Stomach (tissue), 9 donors: Measurements from ENCODE around the gene DCAF11. TPM values are rescaled to one million over a fixed set of nuclear protein-coding genes. Genes with fewer than 3 reads are reported as not detected.

Experiments
- DNase-seq, 2 donors: peaks; one replicate each; pipeline versions ENCODE4 v3.0.0 to v3.0.0-alpha.2; 2013 to 2019
- H3K27ac ChIP-seq, 5 donors: fragments of 200-600 bp in 4 of 5; sonication (generic) in 4 of 5; one replicate each; pipeline ENCODE4 v1.5.1; 2013 to 2019; ENCODE audit warnings: mild to moderate bottlenecking in 1 of 5, moderate library complexity in 1 of 5
- H3K27me3 ChIP-seq, 3 donors: fragments of 200-600 bp; sonication (generic); one replicate each; pipeline ENCODE4 v1.5.1; 2017 to 2019; ENCODE audit warnings: mixed run types in 1 of 3
- H3K36me3 ChIP-seq, 4 donors: fragments of 200-600 bp; sonication (generic); 1 replicate in 3 of 4; 2 replicates in 1 of 4; pipeline ENCODE4 v1.5.1; 2016 to 2019
- H3K4me1 ChIP-seq, 4 donors: fragments of 200-600 bp; sonication (generic); one replicate each; pipeline ENCODE4 v1.5.1; 2016 to 2019
- H3K4me3 ChIP-seq, 4 donors: fragments of 200-600 bp; sonication (generic) in 3 of 4; one replicate each; pipeline ENCODE4 v1.5.1; 2016 to 2019; ENCODE audit warnings: mild to moderate bottlenecking in 1 of 4
- H3K9me3 ChIP-seq, 4 donors: fragments of 200-600 bp; sonication (generic); one replicate each; pipeline ENCODE4 v1.5.1; 2016 to 2019
- EP300 ChIP-seq: sonication (generic); formaldehyde crosslinking; IDR thresholded peaks from one replicate; pipeline ENCODE4 v1.6.1; 2017; ENCODE audit warnings: antibody characterized with exemption
- POLR2A ChIP-seq, 4 donors: fragments of 450-650 bp; IDR thresholded peaks; one replicate each; pipeline ENCODE4 v1.6.1; 2016; ENCODE audit warnings: antibody characterized with exemption in 4 of 4, control low read depth in 2 of 4, mild to moderate bottlenecking in 1 of 4, moderate library complexity in 1 of 4
- POLR2AphosphoS5 ChIP-seq, 3 donors: sonication (generic); formaldehyde crosslinking; IDR thresholded peaks; one replicate each; pipeline ENCODE4 v1.6.1; 2016; ENCODE audit warnings: antibody characterized with exemption in 3 of 3
- WGBS, 5 donors: extraction: QIAGEN DNeasy Blood & Tissue Kit in 3 of 5; methylation state at CpG; one replicate each; pipeline versions ENCODE4 v1.1.5 to v1.1.7; 2013 to 2018; 5-methylcytosine and 5-hydroxymethylcytosine counted together
- intact Hi-C: fragments of 100-400 bp; cut with DNase I; formaldehyde crosslinking; loops from one replicate; pipeline ENCODE4 v1.15.1; 2023; ENCODE audit warnings: low total_unique reads
- polyA plus RNA-seq, 3 donors: library from polyadenylated mRNA; stranded (reverse); fragments of 200-250 nt; gene quantifications; one replicate each; pipeline ENCODE4 v1.2.3, GENCODE V29; 2013
- total RNA-seq, 5 donors: library from RNA; depleted of rRNA; stranded (reverse); fragments of >200 nt; gene quantifications; one replicate each; pipeline versions ENCODE4 v1.1.0 to v1.2.3, GENCODE V29; 2014 to 2016
- TF ChIP-seq, protein P1 (sequence below), 7 experiments: fragments of 450-650 bp in 4 of 7; fragments of 200-600 bp in 3 of 7; sonication (generic) in 3 of 7; IDR thresholded peaks; one replicate each; pipeline ENCODE4 v1.5.1; 2016 to 2019; ENCODE audit warnings: antibody characterized with exemption in 7 of 7, control low read depth in 2 of 7, mild to moderate bottlenecking in 1 of 7
- donor health status: healthy with polysubstance abuse.
- donor health status: Bipolar disorder and iron deficiency.
- donor health status: healthy.

Gene DCAF11
- total and polyA plus RNA-seq, 8 donors, result 27.7 to 396 (median 65.4) TPM

GRCh38 chr14:24132061-24132685 is 17.6 kb downstream of the DCAF11 start:
- Histone ChIP-seq H3K9me3 (no peaks in the 10 kb centered on the region), H3K4me3 (no peak overlapping the region), H3K36me3 (peaks cover 0 to 2% (median under 1%) of the 10 kb centered on the region in 4 donors), H3K4me1 (peaks cover 9 to 40% (median 38%) of the 10 kb centered on the region in 4 donors), H3K27ac (peak overlapping the region; percentile 13 to 59 (median 47)), H3K27me3 (no peaks in the 10 kb centered on the region)
- no peak for TF ChIP-seq POLR2A (IDR thresholded peaks at IDR 0.05)
- TF ChIP-seq POLR2AphosphoS5 (IDR thresholded peaks at IDR 0.05), result peak in 1 of 3 donors; percentile 50
- WGBS, 5 donors, result 43 to 73% (median 51%) methylated on average over 19 to 24 of the region's 24 CpGs
- DNase-seq, result peak; percentile 46 to 80
- intact Hi-C loops, result no loop called here

DNA sequence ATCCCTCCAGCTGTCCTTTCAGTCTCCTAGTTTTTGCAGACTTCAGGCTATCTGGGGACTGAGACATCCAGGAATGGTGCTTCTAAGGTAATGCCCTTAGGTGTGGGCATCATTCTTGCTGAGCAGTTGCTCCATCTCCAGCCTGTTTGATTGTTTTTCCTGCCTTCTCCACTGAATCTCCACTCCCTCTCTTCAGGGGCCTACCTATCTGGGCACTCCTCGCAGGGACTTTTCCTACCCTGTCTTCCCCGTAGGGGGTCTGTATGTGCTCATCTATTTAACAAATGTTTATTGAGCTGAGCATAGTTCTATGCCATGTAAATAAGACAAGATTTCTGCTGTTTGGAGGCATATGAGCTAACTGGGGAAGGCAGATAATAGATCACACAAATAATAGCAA is 18.4 kb downstream of the DCAF11 start:
- Histone ChIP-seq H3K4me1 (peaks cover 12 to 48% (median 46%) of the 10 kb centered on the region in 4 donors), H3K36me3 (peaks cover 7 to 10% (median 9%) of the 10 kb centered on the region in 4 donors), H3K9me3 (no peaks in the 10 kb centered on the region), H3K27ac (peak overlapping the region in 1 of 5 donors; percentile 53), H3K4me3 (no peak overlapping the region), H3K27me3 (no peaks in the 10 kb centered on the region)
- DNase-seq, result no peak
- 91 to 98% (median 96%) methylated on average over 2 of the region's 2 CpGs for WGBS, 5 donors
- TF ChIP-seq, protein P1, sequence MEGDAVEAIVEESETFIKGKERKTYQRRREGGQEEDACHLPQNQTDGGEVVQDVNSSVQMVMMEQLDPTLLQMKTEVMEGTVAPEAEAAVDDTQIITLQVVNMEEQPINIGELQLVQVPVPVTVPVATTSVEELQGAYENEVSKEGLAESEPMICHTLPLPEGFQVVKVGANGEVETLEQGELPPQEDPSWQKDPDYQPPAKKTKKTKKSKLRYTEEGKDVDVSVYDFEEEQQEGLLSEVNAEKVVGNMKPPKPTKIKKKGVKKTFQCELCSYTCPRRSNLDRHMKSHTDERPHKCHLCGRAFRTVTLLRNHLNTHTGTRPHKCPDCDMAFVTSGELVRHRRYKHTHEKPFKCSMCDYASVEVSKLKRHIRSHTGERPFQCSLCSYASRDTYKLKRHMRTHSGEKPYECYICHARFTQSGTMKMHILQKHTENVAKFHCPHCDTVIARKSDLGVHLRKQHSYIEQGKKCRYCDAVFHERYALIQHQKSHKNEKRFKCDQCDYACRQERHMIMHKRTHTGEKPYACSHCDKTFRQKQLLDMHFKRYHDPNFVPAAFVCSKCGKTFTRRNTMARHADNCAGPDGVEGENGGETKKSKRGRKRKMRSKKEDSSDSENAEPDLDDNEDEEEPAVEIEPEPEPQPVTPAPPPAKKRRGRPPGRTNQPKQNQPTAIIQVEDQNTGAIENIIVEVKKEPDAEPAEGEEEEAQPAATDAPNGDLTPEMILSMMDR (IDR thresholded peaks at IDR 0.05), result no peak
- TF ChIP-seq POLR2A (IDR thresholded peaks at IDR 0.05) (no peak), POLR2AphosphoS5 (IDR thresholded peaks at IDR 0.05) (no peak), EP300 (no peak)
- intact Hi-C loops, result no loop called here

DNA sequence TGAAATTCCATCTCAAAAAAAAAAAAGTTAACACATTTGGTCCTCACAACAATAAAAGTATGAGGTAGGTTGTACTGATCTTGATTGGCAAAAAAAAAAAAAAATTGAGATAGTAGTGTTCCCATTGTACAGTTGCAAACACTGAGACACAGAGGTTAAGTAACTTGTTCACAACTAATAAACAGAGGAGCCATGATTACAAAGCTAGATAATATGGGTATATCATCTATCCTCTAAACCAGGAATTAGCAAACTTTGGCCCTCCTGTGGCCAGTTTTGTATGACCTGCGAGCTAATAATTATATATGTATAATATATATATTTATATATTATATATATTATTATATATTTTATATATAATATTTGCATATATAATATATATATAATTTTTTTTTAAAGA is 19.2 kb downstream of the DCAF11 start:
- Histone ChIP-seq H3K27ac (no peak overlapping the region), H3K27me3 (no peaks in the 10 kb centered on the region), H3K4me3 (no peak overlapping the region), H3K36me3 (peaks cover 14 to 18% (median 16%) of the 10 kb centered on the region in 4 donors), H3K4me1 (peaks cover 12 to 55% (median 52%) of the 10 kb centered on the region in 4 donors), H3K9me3 (no peaks in the 10 kb centered on the region)
- TF ChIP-seq, protein P1 (IDR thresholded peaks at IDR 0.05), result no peak
- TF ChIP-seq POLR2AphosphoS5 (IDR thresholded peaks at IDR 0.05), result no peak
- DNase-seq, result no peak
- WGBS, 5 donors, result 83 to 93% (median 89%) methylated on average over 1 of the region's 1 CpG
- intact Hi-C loops, result no loop called here

DNA sequence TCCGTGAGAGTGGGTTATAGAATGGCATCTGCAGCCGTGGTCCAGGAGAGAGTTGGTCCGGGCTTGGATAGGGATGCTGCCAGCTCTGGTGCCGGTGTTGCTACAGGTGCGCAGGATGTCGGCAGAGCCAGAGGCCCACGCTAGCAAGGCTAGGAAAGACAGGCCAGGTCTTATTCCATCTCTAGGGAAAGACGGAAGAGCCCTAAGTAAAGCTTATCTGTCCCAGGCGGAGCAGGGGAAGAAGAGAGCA is 20.9 kb downstream of the DCAF11 start:
- Histone ChIP-seq H3K27me3 (no peaks in the 10 kb centered on the region), H3K27ac (peak overlapping the region; percentile 78 to 98 (median 95)), H3K36me3 (peaks cover 23 to 26% (median 24%) of the 10 kb centered on the region in 4 donors), H3K4me3 (peak overlapping the region; percentile 94 to 99 (median 96)), H3K9me3 (no peaks in the 10 kb centered on the region), H3K4me1 (peaks cover 12 to 73% (median 69%) of the 10 kb centered on the region in 4 donors)
- TF ChIP-seq, protein P1 (IDR thresholded peaks at IDR 0.05), result no peak
- TF ChIP-seq POLR2AphosphoS5 (IDR thresholded peaks at IDR 0.05) (no peak), EP300 (no peak), POLR2A (IDR thresholded peaks at IDR 0.05) (no peak)
- no peak for DNase-seq
- 0 to 5% (median 2%) methylated on average over 8 to 9 of the region's 9 CpGs for WGBS, 5 donors
- intact Hi-C loops, result no loop called here
